ENCODE measurements around the gene ARID2. TPM values are rescaled to one million over a fixed set of nuclear protein-coding genes. Genes with fewer than 3 reads are reported as not detected.
A peak's percentile ranks its signal among the peaks of the same experiment; 100 is the strongest.

The ARID2 gene
- total RNA-seq, 2 experiments from 2014 or later: 30.1 to 44.9 TPM

DNA sequence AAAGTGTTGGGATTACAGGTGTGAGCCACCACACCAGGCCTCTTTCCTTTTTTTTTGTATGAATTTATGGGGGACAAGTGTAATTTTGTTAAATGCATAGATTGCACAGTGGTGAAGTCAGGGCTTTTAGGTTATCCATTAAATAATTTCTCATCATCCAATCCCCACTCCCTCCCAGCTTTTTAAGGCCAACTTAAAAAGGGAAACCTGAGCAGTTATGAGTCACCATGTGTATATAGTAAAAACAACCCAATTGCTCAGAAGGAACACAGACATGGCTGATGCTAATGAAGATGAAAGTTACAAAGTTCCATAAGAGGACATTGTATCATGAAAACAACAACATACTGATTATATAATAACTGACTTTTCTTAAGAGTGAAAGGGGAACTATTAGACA, 25.6 kb upstream of the ARID2 start:
- H3K4me2 ChIP-seq (ENCODE audit: low read length): peak overlapping the region; percentile 43
- no TSS peak for BruUV-seq (replicated peaks)
- H3K9me3 ChIP-seq (ENCODE audit: low read length): no peaks in the 10 kb centered on the region
- no peak for DNase-seq (ENCODE audit: low spot score)
- H2AFZ ChIP-seq (ENCODE audit: low read length): peak overlapping the region; percentile 7; the same call in 1 of the 2 replicates
- H3K4me1 ChIP-seq (ENCODE audit: insufficient read depth, low read length, poor library complexity, severe bottlenecking): peaks cover 18% of the 10 kb centered on the region
- POLR2A ChIA-PET: interaction anchor here (0.6 to 1.4 kb wide), 2 partner anchors 24 to 285 kb away, joined by 3 to 5 read pairs; no protein-coding TSS in a partner anchor
- no peak overlapping the region for H3K27ac ChIP-seq (ENCODE audit: low read depth, low read length, poor library complexity, severe bottlenecking)
- no peaks in the 10 kb centered on the region for H3K9me2 ChIP-seq (ENCODE audit: insufficient read depth, low read length)
- no peaks in the 10 kb centered on the region for H4K20me1 ChIP-seq (ENCODE audit: insufficient read depth, low read length)
- intact Hi-C loops (cut with micrococcal nuclease; ENCODE audit: unreplicated experiment): no loop called here
- CTCF ChIA-PET (ENCODE audit: unreplicated experiment): no interaction called here
- H3K4me3 ChIP-seq (ENCODE audit: low read depth, low read length, poor library complexity, severe bottlenecking): no peak overlapping the region
- H3K79me2 ChIP-seq (ENCODE audit: insufficient read depth, low read depth, low read length): no peaks in the 10 kb centered on the region
- no peaks in the 10 kb centered on the region for H3K36me3 ChIP-seq (ENCODE audit: insufficient read depth, low read length)
- TF ChIP-seq, protein P1, sequence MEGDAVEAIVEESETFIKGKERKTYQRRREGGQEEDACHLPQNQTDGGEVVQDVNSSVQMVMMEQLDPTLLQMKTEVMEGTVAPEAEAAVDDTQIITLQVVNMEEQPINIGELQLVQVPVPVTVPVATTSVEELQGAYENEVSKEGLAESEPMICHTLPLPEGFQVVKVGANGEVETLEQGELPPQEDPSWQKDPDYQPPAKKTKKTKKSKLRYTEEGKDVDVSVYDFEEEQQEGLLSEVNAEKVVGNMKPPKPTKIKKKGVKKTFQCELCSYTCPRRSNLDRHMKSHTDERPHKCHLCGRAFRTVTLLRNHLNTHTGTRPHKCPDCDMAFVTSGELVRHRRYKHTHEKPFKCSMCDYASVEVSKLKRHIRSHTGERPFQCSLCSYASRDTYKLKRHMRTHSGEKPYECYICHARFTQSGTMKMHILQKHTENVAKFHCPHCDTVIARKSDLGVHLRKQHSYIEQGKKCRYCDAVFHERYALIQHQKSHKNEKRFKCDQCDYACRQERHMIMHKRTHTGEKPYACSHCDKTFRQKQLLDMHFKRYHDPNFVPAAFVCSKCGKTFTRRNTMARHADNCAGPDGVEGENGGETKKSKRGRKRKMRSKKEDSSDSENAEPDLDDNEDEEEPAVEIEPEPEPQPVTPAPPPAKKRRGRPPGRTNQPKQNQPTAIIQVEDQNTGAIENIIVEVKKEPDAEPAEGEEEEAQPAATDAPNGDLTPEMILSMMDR (conservative IDR thresholded peaks at IDR 0.05; ENCODE audit: low read length): no peak
- TF ChIP-seq EZH2phosphoT487 (IDR thresholded peaks at IDR 0.05; ENCODE audit: borderline replicate concordance, low read depth, low read length): no peak

DNA sequence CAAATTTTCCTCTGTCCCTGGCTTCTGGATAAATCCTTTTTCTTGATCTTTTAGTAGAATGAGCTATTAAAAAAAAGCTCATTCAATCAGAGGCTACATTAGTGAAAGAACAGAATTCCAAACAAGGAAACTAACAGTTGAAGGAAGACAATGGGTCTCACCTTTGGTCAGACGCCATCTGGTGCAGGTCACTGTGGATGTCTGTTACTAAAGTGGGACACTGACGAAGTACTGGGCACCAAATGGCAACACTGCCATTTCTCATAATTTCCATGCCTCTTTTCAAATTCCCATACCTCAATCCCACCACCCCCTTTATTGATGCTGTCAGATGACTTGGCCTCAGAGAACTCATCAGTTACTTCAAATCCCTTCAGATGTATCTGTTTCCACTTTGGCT, 24.5 kb upstream of the ARID2 start:
- no peak for TF ChIP-seq EZH2phosphoT487 (IDR thresholded peaks at IDR 0.05; ENCODE audit: borderline replicate concordance, low read depth, low read length)
- POLR2A ChIA-PET: interaction anchor here (1.0 kb wide), 2 partner anchors 19 to 20 kb away, joined by 3 to 5 read pairs; no protein-coding TSS in a partner anchor
- H3K9me2 ChIP-seq (ENCODE audit: insufficient read depth, low read length): no peaks in the 10 kb centered on the region
- no peaks in the 10 kb centered on the region for H4K20me1 ChIP-seq (ENCODE audit: insufficient read depth, low read length)
- peaks cover 18% of the 10 kb centered on the region for H3K4me1 ChIP-seq (ENCODE audit: insufficient read depth, low read length, poor library complexity, severe bottlenecking)
- H3K36me3 ChIP-seq (ENCODE audit: insufficient read depth, low read length): no peaks in the 10 kb centered on the region
- no peaks in the 10 kb centered on the region for H3K79me2 ChIP-seq (ENCODE audit: insufficient read depth, low read depth, low read length)
- H3K4me3 ChIP-seq (ENCODE audit: low read depth, low read length, poor library complexity, severe bottlenecking): no peak overlapping the region
- no peak overlapping the region for H3K4me2 ChIP-seq (ENCODE audit: low read length)
- CTCF ChIA-PET (ENCODE audit: unreplicated experiment): no interaction called here
- DNase-seq (ENCODE audit: low spot score): no peak
- no peaks in the 10 kb centered on the region for H3K9me3 ChIP-seq (ENCODE audit: low read length)
- no TSS peak for BruUV-seq (replicated peaks)
- intact Hi-C loops (cut with micrococcal nuclease; ENCODE audit: unreplicated experiment): no loop called here
- H2AFZ ChIP-seq (ENCODE audit: low read length): no peak overlapping the region
- no peak overlapping the region for H3K27ac ChIP-seq (ENCODE audit: low read depth, low read length, poor library complexity, severe bottlenecking)

DNA sequence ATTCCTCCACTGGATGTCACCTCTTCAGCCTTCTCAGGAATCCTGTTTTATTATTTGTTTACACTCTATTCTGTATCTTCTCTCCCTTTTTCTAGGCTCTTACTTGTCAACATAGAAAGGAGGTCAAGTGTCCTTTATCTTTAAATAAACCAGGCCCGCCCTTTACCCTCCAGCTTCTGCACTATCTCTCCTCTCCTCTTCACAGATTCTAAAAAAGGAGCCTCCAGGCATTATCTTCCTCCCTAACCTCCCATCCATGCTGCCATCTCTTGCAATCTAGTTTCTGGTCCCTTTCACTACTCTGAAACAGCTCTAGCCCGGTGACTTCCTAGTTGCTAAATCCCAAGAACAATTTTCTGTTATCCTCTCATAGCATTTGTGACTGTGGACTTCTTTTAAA, 24.1 kb upstream of the ARID2 start:
- Histone ChIP-seq H3K9me2 (ENCODE audit: insufficient read depth, low read length) (no peaks in the 10 kb centered on the region), H3K79me2 (ENCODE audit: insufficient read depth, low read depth, low read length) (no peaks in the 10 kb centered on the region), H3K4me1 (ENCODE audit: insufficient read depth, low read length, poor library complexity, severe bottlenecking) (peaks cover 18% of the 10 kb centered on the region), H3K4me3 (ENCODE audit: low read depth, low read length, poor library complexity, severe bottlenecking) (no peak overlapping the region), H3K4me2 (ENCODE audit: low read length) (no peak overlapping the region), H2AFZ (ENCODE audit: low read length) (no peak overlapping the region), H3K27ac (ENCODE audit: low read depth, low read length, poor library complexity, severe bottlenecking) (no peak overlapping the region), H3K9me3 (ENCODE audit: low read length) (no peaks in the 10 kb centered on the region), H4K20me1 (ENCODE audit: insufficient read depth, low read length) (no peaks in the 10 kb centered on the region), H3K36me3 (ENCODE audit: insufficient read depth, low read length) (no peaks in the 10 kb centered on the region)
- CTCF ChIA-PET (ENCODE audit: unreplicated experiment): no interaction called here
- intact Hi-C loops (cut with micrococcal nuclease; ENCODE audit: unreplicated experiment): no loop called here
- TF ChIP-seq EZH2phosphoT487 (IDR thresholded peaks at IDR 0.05; ENCODE audit: borderline replicate concordance, low read depth, low read length): no peak
- TF ChIP-seq, protein P1 (conservative IDR thresholded peaks at IDR 0.05; ENCODE audit: low read length): no peak
- POLR2A ChIA-PET: interaction anchor here (1.0 kb wide), 2 partner anchors 18 to 20 kb away, joined by 3 to 5 read pairs; no protein-coding TSS in a partner anchor
- BruUV-seq (replicated peaks): no TSS peak
- DNase-seq (ENCODE audit: low spot score): no peak

Measured in OCI-LY7 (cell line).